GM18861 (cell line): ENCODE data around the gene AHSP.
"Not testable (repeated sequence)": the region's sequence is repeated elsewhere in the genome, so short reads cannot be mapped to it uniquely, and the experiment has no call there.

Experiments
- ATAC-seq: cut with Tn5 transposase; IDR thresholded peaks from one replicate; pipeline ENCODE4 v1.9.1; 2021; ENCODE audit not compliant: unreplicated experiment

Gene AHSP

GRCh38 chr16:31529937-31530312 lies 2.2 kb downstream of the AHSP start:
- no peak for ATAC-seq

GRCh38 chr16:31530405-31530804 lies 2.7 kb downstream of the AHSP start:
- ATAC-seq, result no peak

GRCh38 chr16:31531096-31531495 lies 3.4 kb downstream of the AHSP start:
- ATAC-seq, result no peak

GRCh38 chr16:31532120-31532519 lies 4.4 kb downstream of the AHSP start:
- no peak for ATAC-seq

GRCh38 chr16:31532896-31533295 lies 5.2 kb downstream of the AHSP start:
- no peak for ATAC-seq

GRCh38 chr16:31535737-31536136 lies 8.0 kb downstream of the AHSP start:
- no peak for ATAC-seq

GRCh38 chr16:31536804-31537361 lies 9.2 kb downstream of the AHSP start:
- no peak for ATAC-seq

- ATAC-seq, result no peak
These were observed 9.9 kb downstream of the AHSP start for GRCh38 chr16:31537362-31538242.

GRCh38 chr16:31538243-31538598 lies 10.5 kb downstream of the AHSP start:
- ATAC-seq, result not testable (repeated sequence)

- not testable (repeated sequence) for ATAC-seq
These were observed 12.1 kb downstream of the AHSP start for GRCh38 chr16:31539762-31540161.

- ATAC-seq, result no peak
These were observed 15.1 kb downstream of the AHSP start for GRCh38 chr16:31542763-31543162.

- no peak for ATAC-seq
These were observed 33.9 kb downstream of the AHSP start for GRCh38 chr16:31561426-31562233.

- ATAC-seq, result no peak
These were observed 41.1 kb downstream of the AHSP start for GRCh38 chr16:31568577-31569359.

- ATAC-seq, result no peak
These were observed 41.6 kb downstream of the AHSP start for GRCh38 chr16:31569360-31569717.

GRCh38 chr16:31572821-31573220 lies 45.1 kb downstream of the AHSP start:
- no peak for ATAC-seq

- not testable (repeated sequence) for ATAC-seq
These were observed 46.5 kb downstream of the AHSP start for GRCh38 chr16:31574159-31574558.

GRCh38 chr16:31577411-31577810 lies 49.7 kb downstream of the AHSP start:
- no peak for ATAC-seq
